Measurements from ENCODE around the gene MRPL23. TPM values are rescaled to one million over a fixed set of nuclear protein-coding genes. Genes with fewer than 3 reads are reported as not detected.
A peak's percentile ranks its signal among the peaks of the same experiment; 100 is the strongest.

The MRPL23 gene
- total RNA-seq, 1 donor from 2014 or later, result 59.2 TPM

GRCh38 chr11:1949922-1950321 is 2.8 kb downstream of the MRPL23 start:
- Histone ChIP-seq H3K27me3 (ENCODE audit: low read depth) (no peaks in the 10 kb centered on the region), H3K4me3 (no peak overlapping the region), H3K9me3 (no peaks in the 10 kb centered on the region), H3K27ac (no peak overlapping the region), H3K36me3 (no peaks in the 10 kb centered on the region), H3K4me1 (no peaks in the 10 kb centered on the region)
- peak; percentile 26 to 55 for ATAC-seq
- TF ChIP-seq, protein P1, sequence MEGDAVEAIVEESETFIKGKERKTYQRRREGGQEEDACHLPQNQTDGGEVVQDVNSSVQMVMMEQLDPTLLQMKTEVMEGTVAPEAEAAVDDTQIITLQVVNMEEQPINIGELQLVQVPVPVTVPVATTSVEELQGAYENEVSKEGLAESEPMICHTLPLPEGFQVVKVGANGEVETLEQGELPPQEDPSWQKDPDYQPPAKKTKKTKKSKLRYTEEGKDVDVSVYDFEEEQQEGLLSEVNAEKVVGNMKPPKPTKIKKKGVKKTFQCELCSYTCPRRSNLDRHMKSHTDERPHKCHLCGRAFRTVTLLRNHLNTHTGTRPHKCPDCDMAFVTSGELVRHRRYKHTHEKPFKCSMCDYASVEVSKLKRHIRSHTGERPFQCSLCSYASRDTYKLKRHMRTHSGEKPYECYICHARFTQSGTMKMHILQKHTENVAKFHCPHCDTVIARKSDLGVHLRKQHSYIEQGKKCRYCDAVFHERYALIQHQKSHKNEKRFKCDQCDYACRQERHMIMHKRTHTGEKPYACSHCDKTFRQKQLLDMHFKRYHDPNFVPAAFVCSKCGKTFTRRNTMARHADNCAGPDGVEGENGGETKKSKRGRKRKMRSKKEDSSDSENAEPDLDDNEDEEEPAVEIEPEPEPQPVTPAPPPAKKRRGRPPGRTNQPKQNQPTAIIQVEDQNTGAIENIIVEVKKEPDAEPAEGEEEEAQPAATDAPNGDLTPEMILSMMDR (IDR thresholded peaks at IDR 0.05), result no peak
- DNase-seq, result no peak
- intact Hi-C loops (cut with DNase I), result no loop called here

DNA sequence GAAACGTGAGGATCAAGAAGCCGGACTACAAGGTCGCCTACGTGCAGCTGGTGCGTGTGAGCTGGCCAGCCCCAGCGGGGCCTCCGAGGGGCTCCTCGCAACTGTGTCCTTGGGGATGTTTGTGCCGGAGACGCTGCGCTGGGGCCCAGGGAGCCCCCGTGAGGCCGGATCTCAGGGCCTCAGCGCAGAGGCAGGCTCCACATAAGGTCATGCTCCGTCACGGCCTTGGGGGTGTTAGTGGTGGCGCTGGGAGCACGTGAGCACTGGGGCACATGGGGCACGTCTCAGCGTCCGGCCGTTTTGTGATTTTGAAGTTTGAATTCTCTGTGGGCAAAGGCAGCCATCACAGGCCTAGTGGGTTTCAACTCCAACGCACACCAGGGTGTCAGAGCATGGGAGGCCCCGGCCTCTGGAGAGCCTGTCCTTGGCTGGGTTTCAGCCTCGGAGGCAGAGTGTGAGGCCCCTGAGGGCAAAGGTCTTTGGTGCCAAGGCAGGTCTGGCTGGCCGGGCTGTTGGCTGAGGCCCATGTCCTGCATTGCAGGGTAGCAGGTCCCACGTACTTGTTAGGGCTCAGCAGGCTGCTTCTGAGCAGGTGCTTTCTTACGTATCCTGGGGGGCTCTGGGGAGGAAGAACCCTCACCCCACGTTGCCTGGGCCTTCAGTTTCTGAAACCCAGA is 5.8 kb downstream of the MRPL23 start:
- ATAC-seq (no peak), DNase-seq (peak; percentile 4)
- no peak overlapping the region for H3K4me3 ChIP-seq
- no peaks in the 10 kb centered on the region for H3K9me3 ChIP-seq
- TF ChIP-seq, protein P1 (IDR thresholded peaks at IDR 0.05), result no peak
- H3K27me3 ChIP-seq (ENCODE audit: low read depth), result no peaks in the 10 kb centered on the region
- H3K4me1 ChIP-seq, result no peaks in the 10 kb centered on the region
- no peaks in the 10 kb centered on the region for H3K36me3 ChIP-seq
- no peak overlapping the region for H3K27ac ChIP-seq
- intact Hi-C loops (cut with DNase I), result no loop called here

DNA sequence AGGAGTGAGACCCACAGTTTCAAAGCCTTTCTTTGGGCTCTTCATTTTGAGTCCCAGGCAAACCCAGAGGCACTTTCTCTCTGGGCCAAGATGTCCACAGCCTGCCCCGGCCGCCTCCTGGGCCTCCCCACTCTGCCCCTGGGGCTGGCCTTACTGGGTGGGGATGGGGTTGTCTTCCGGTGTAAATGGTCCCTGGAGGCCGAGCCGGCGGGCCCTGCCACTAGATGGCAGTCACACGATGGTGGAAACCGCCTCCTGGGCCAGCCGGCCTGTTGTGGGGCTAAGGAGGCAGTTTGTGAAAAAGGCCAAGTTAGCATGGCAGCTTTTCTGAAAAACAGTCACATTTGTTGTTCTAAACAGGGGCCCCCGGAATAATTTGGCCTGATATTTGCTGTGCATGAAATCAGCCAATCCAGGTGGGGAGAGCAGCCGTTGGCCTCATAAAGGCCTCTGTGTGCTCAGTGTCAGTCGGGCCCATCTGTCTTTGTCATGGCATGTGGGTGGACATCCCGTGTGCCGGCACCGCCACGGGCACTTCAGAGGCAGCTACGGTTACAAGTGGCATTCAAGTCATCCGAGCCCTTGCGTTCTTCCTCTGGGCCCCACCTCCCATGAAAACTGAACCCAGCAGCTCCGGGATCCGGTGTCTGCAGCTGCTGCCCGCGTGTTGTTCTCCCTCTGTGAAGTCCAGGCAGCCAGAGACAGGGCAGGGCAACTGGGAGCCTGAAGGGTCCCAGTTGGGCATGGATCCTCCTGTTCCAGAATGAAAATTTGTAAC is 6.5 kb downstream of the MRPL23 start:
- no peaks in the 10 kb centered on the region for H3K36me3 ChIP-seq
- H3K27ac ChIP-seq, result no peak overlapping the region
- peak; percentile 38 for DNase-seq
- TF ChIP-seq, protein P1 (IDR thresholded peaks at IDR 0.05), result peak; percentile 34
- H3K4me1 ChIP-seq, result no peaks in the 10 kb centered on the region
- H3K4me3 ChIP-seq, result no peak overlapping the region
- no peaks in the 10 kb centered on the region for H3K9me3 ChIP-seq
- no peaks in the 10 kb centered on the region for H3K27me3 ChIP-seq (ENCODE audit: low read depth)
- peak; percentile 45 to 65 for ATAC-seq
- intact Hi-C loops (cut with DNase I), result no loop called here

GRCh38 chr11:1958367-1958766 is 11.2 kb downstream of the MRPL23 start:
- no peak for DNase-seq
- Histone ChIP-seq H3K27ac (no peak overlapping the region), H3K4me1 (no peaks in the 10 kb centered on the region), H3K4me3 (no peak overlapping the region), H3K27me3 (ENCODE audit: low read depth) (no peaks in the 10 kb centered on the region), H3K9me3 (no peaks in the 10 kb centered on the region), H3K36me3 (no peaks in the 10 kb centered on the region)
- ATAC-seq, result no peak
- TF ChIP-seq, protein P1 (IDR thresholded peaks at IDR 0.05), result no peak
- intact Hi-C loops (cut with DNase I), result no loop called here

- Histone ChIP-seq H3K9me3 (no peaks in the 10 kb centered on the region), H3K4me3 (no peak overlapping the region), H3K36me3 (no peaks in the 10 kb centered on the region), H3K27ac (no peak overlapping the region), H3K27me3 (ENCODE audit: low read depth) (no peaks in the 10 kb centered on the region), H3K4me1 (no peaks in the 10 kb centered on the region)
- ATAC-seq, result no peak
- TF ChIP-seq, protein P1 (IDR thresholded peaks at IDR 0.05), result no peak
- peak; percentile 20 for DNase-seq
- intact Hi-C loops (cut with DNase I), result no loop called here
These were observed 12.7 kb downstream of the MRPL23 start for GRCh38 chr11:1959786-1960185.

All from lower lobe of right lung (tissue), 2 donors.